ENCODE data around the gene MYL7.

MYL7 gene

GRCh38 chr7:44110719-44111635 is 30.2 kb downstream of the MYL7 start:
- no peak for DNase-seq

GRCh38 chr7:44109991-44110390 is 31.1 kb downstream of the MYL7 start:
- no peak for DNase-seq

DNA sequence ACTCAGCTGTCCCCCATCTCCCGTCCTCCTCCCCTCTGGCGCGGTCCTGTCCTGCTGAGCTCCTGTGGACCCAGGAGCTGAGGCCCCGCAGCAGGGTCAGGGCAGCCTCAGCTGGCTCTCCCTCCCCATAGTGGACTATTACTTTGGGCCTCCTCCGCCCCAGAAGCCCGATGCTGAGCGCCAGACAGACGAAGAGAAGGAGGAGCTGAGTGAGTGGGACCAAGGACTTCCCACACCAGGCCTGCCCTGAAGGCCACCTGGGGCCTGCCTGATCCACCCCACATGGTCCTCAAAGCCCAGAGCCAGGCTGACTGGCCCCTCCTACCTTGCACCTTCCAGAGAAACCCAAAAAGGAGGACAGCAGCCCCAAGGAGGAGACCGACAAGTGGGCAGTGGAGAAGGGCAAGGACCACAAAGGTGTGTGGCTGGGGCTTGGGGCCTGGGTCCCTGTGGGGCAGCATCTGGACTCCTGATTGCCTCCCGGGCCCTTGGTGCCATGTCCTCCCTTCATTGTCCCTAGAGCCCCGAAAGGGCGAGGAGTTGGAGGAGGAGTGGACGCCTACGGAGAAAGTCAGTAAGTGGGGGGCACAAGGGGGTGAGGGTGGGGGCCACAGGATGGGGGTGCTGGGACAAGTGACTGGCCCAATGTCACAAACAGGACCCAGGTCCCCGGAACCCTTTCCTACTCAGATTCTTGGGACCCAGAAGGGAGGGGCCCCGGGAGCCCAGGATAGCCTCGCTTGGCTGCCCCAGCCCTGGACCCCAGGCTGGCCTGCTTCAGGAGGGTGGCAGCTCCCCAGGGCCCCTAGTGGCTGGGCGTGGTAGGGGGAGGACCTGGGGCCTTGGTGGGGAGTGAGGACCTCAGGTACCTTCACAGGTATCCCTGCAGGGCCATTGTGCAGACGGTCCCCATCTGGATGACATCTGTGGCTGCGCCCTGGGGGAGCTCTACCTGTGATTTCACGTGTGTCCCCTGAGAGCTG is 32.1 kb downstream of the MYL7 start:
- no peak for DNase-seq

GRCh38 chr7:44107961-44108767 is 33.0 kb downstream of the MYL7 start:
- DNase-seq = no peak

DNA sequence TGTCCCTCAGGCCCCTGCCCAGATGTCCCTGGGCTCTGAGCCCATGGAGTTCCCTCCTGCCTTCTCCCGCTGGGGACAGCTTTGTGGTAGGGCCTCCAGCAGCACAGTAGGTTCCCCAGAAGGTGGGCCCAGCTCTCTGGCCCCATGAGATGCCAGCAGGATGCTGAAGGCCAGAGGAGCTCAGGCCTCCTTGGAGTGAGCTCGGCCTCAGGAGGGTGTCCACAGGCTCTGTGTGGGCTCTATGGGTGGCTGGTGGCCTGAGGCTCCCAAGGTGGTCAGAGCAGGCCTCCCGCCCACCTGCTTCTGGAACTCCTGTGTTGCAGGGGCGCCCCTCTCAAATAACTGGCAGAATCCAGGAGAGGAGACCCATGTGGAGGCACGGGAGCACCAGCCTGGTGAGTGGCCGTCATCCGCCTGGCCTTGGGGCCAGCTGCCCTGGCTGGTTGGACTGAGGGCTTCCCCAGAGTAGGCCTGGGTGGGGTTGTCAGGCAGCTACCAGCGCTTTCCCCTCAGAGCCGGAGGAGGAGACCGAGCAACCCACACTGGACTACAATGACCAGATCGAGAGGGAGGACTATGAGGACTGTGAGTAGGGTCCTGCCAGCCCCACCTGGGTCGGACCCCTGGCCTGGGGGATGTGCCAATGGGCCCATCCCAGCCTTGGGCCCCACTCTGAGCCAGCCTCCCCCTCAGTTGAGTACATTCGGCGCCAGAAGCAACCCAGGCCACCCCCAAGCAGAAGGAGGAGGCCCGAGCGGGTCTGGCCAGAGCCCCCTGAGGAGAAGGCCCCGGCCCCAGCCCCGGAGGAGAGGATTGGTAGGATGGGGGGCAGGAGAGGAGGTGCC is 33.8 kb downstream of the MYL7 start:
- DNase-seq = no peak

DNA sequence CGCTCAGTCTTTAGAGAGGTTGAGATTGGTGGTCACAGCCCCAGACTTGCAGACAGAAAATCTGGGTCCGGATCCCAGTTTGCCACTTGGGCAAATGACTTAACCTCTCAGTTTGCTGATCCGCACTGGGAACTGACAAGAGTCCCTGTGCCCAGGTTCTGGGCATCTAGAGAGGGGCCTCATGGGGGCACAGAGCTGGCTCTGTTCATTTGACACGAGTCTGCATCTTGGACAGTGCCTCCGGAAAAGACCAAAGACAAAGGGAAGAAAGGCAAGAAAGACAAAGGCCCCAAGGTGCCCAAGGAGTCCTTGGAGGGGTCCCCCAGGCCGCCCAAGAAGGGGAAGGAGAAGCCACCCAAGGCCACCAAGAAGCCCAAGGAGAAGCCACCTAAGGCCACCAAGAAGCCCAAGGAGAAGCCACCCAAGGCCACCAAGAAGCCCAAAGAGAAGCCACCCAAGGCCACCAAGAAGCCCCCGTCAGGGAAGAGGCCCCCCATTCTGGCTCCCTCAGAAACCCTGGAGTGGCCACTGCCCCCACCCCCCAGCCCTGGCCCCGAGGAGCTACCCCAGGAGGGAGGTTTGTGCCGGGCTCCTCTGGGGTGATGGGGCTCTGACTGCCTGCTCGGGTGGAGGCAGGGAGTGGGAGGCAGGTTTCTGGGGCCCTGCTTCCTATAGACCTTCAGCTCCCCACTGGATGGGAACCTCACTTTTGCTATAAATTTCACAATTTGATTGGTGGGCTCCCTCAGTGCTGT is 34.6 kb downstream of the MYL7 start:
- DNase-seq = no peak

DNA sequence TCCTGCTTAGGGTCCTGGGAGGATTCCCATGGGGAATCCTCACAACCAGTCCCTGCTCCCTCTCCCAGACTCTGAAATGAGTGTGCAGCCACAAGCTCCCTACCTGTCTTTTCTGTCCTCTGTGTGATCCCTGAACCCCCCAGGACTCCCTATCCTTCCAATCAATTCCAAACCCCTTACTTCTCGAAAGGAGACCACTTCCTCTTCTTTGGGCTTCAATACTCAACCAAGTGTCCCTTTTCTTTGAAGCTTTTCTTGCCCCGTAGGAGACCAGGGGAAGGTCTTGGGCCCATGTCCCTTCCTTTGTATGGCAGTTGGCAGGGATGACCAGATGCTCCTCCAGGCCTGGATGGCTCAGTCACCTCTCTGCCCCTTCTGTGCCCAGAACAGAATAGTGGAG is 35.3 kb downstream of the MYL7 start:
- DNase-seq = no peak

GRCh38 chr7:44104860-44105771 is 36.0 kb downstream of the MYL7 start:
- no peak for DNase-seq

DNA sequence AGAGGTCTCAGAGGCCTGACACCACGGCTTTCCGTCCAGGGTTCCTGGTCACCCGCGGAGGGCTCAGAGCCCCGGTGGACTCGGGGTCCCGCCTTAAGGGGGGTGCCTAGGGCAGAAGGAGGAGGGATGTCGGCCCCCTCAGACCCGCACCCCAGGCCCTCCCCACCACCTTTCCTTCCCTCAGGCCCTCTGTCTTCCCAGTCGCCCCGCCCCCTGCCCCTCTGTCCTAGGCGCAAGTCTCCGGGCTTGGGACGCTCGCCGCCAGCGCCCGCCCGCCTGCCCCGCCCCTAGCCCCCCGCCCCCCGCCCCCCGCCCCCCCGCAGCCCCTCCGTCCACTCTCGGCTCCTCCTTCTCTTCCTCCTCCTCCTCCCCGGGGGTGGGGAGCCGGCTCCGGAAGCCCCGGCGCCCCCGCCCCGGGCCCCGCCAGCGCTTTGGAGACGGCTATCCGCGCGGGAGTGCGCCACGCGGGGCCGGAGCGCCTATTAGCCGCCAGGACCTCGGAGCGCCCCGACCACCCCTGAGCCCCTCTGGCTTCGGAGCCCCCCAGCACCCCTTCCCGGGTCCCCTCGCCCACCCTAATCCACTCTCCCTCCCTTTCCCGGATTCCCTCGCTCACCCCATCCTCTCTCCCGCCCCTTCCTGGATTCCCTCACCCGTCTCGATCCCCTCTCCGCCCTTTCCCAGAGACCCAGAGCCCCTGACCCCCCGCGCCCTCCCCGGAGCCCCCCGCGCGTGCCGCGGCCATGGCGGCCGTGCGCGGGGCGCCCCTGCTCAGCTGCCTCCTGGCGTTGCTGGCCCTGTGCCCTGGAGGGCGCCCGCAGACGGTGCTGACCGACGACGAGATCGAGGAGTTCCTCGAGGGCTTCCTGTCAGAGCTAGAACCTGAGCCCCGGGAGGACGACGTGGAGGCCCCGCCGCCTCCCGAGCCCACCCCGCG is 36.9 kb downstream of the MYL7 start, which contains the start of gene AEBP1:
Gene AEBP1, plus strand, starts transcription at position 423 of the 937 bp plus-strand sequence. Its CDS starts 321 bp downstream, at position 744.
- DNase-seq = no peak

- DNase-seq = no peak
Measured at GRCh38 chr7:44103566-44103922, 37.6 kb downstream of the MYL7 start.

DNA sequence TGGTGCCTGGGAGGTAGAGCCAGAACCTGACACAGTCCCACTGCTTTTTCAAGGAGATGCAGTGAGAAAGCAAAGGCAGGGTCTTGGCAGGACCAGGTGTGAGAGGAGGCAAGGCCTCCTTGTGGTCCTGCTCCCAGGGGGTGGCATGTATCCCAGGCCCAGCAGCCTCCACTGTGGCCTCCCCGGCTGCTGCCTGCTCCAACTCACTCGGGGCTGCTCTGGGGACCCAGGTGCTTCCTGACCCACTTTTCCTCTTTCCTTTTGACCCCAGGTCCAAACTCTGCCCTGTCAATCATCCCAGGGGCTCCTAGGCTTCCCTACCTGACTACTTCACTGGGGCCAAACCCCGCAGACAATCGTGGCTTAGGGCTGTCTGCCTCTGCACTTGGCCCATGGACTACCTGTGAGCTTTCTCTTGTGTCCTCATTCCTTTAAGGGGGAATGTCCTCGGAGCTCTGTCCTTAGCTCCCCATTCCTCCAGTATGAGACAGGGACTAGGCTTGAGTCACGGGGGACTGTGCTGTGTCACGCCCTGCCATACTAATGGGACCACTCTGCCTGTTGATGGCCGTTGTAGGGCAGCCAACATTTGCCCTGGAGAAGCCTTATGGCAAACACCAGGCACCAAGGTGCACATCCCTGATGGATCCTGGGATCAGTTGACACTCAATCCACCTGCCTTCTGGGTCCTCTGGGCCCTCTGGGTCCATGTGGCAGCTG is 38.1 kb downstream of the MYL7 start:
- DNase-seq = no peak

DNA sequence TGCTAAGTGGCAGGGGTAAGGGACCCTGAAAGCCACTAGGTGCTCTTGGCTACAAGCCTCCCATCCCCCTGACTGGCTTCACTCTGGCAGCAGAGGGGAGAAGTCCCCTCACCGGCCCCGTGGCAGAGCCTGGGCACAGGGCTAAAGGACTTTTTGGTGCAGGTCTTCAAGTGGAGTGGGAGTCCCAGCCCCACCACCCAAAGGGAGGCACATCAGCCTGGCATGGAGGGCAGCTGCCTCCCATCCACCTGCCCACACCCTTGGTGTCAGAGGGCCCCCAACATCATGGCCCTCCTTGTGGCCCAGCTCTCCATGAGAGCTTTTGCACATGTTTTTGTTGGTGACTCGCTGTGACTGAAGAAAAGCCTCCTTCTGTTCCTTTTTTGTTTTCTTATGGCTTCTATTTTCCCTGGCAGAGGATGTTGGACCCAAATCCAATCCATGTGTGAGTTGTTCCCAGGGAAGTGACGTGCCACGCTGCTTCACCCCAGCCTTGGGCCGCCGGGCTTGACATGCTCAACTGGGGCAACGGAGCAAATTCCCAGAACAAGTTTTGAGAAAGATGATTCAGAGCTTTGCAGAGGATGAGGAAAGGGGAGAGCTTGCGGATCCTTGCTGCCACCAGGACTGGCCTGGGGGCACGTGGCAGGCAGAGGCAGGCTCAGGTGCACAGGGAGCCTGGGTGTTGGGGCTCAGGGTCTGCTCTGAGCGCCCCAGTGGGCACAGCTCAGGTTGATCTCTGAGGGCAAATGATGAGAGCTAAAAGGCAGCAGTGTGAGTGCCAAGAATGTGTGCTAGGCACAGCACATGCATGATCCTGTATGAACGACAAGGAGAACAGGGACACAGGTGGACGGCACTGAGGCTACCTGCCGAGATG is 38.9 kb downstream of the MYL7 start:
- no peak for DNase-seq

GRCh38 chr7:44101303-44101965 is 39.7 kb downstream of the MYL7 start:
- DNase-seq = no peak

GRCh38 chr7:44100458-44101302 is 40.5 kb downstream of the MYL7 start:
- DNase-seq = peak; percentile 56

DNA sequence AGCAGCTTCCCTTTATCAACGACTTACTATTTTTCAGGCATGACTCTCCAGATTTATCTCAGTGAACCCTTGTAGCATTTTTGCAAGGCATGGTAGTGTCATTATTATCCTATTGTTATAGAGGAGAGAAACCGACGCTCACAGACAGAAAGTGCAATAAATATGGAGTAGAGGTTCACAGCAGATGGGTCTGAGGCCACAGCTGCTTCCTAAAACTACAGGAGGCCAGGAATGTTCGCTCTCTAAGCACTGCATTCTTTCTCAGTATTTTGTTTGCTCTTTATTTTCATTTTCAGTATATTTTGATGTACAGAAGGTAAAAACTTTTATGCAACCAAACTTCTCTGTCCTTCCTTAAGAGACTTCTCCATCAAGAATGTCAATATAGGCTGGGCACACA is 41.5 kb downstream of the MYL7 start:
- DNase-seq = no peak
